Brain microvascular endothelial cell (primary cell): ENCODE results near the gene ARHGAP42.

Experiments
- DNase-seq: peaks from one replicate; pipeline ENCODE4 v3.0.0-alpha.2; 2020
- H3K27ac ChIP-seq: fragments of 250-450 bp; sonication (Bioruptor Pico); 2 replicates; pipeline ENCODE4 v1.5.1; 2020; ENCODE audit warnings: mild to moderate bottlenecking, moderate library complexity
- H3K27me3 ChIP-seq: fragments of 250-450 bp; sonication (Bioruptor Pico); replicated peaks from 2 replicates; pipeline ENCODE4 v1.5.1; 2020; ENCODE audit warnings: mild to moderate bottlenecking
- H3K36me3 ChIP-seq: fragments of 250-450 bp; sonication (Bioruptor Pico); replicated peaks from 2 replicates; pipeline ENCODE4 v1.5.1; 2020; ENCODE audit warnings: mild to moderate bottlenecking
- H3K4me3 ChIP-seq: 2 replicates; pipeline ENCODE4 v1.5.1; 2011; ENCODE audit warnings: low read depth, mild to moderate bottlenecking, control low read depth, low read length, moderate library complexity
- CTCF ChIP-seq: IDR thresholded peaks from 2 replicates; pipeline ENCODE4 v1.5.1; 2011; ENCODE audit warnings: low read depth, mild to moderate bottlenecking, moderate library complexity, low read length, control low read depth, inconsistent platforms; ENCODE audit errors: missing control alignments
- in situ Hi-C: cut with HindIII; loops from 2 replicates; pipeline ENCODE4 v1.10.0; 2017; ENCODE audit warnings: low sequenced_read_pairs, low pct_ligation_motif_present

The ARHGAP42 gene

GRCh38 chr11:101031713-101032112 is 344.6 kb downstream of the ARHGAP42 start:
- Histone ChIP-seq H3K27me3 (no peaks in the 10 kb centered on the region), H3K36me3 (no peaks in the 10 kb centered on the region), H3K4me3 (no peak overlapping the region), H3K27ac (no peak overlapping the region)
- no peak for DNase-seq
- TF ChIP-seq CTCF = no peak
- in situ Hi-C loops = no loop called here

GRCh38 chr11:101032991-101033390 is 345.9 kb downstream of the ARHGAP42 start:
- DNase-seq = no peak
- Histone ChIP-seq H3K36me3 (no peaks in the 10 kb centered on the region), H3K27me3 (no peaks in the 10 kb centered on the region), H3K4me3 (no peak overlapping the region), H3K27ac (no peak overlapping the region)
- in situ Hi-C loops = no loop called here
- no peak for TF ChIP-seq CTCF

GRCh38 chr11:101034076-101034475 is 347.0 kb downstream of the ARHGAP42 start:
- Histone ChIP-seq H3K27ac (no peak overlapping the region), H3K4me3 (no peak overlapping the region), H3K36me3 (no peaks in the 10 kb centered on the region), H3K27me3 (no peaks in the 10 kb centered on the region)
- no peak for TF ChIP-seq CTCF
- DNase-seq = no peak
- in situ Hi-C loops = no loop called here

- Histone ChIP-seq H3K27ac (no peak overlapping the region), H3K36me3 (no peaks in the 10 kb centered on the region), H3K4me3 (no peak overlapping the region), H3K27me3 (no peaks in the 10 kb centered on the region)
- TF ChIP-seq CTCF = no peak
- in situ Hi-C loops = no loop called here
- no peak for DNase-seq
Observed at GRCh38 chr11:101035872-101036271, 348.8 kb downstream of the ARHGAP42 start.
